Astrocyte (in vitro differentiated cells and primary cell): ENCODE measurements around the gene FAM240B.

Source experiments
- CTCF ChIP-seq: IDR thresholded peaks from 2 replicates; pipeline ENCODE4 v1.5.1; 2011; ENCODE audit warnings: low read depth, mild to moderate bottlenecking, inconsistent platforms, low read length, moderate library complexity; ENCODE audit not compliant: insufficient read depth
- EZH2 ChIP-seq: IDR thresholded peaks from 2 replicates; pipeline ENCODE4 v1.6.1; 2012; ENCODE audit warnings: mild to moderate bottlenecking, low read length, inconsistent platforms; ENCODE audit not compliant: insufficient read depth

GRCh38 chr9:38747067-38747466 lies 27.1 kb upstream of the FAM240B start:
- TF ChIP-seq CTCF (no peak), EZH2 (no peak)
